DMS53 (cell line): ENCODE data around the gene VWA8.

Experiments used
- DNase-seq: peaks from one replicate; lab custom pipeline; 2025; lab: John Stamatoyannopoulos, UW

Gene VWA8

GRCh38 chr13:41802684-41803444 lies 158.0 kb downstream of the VWA8 start:
- DNase-seq: no peak

- DNase-seq: no peak
Measured at GRCh38 chr13:41802043-41802683, 158.7 kb downstream of the VWA8 start.

- DNase-seq: no peak
Measured at GRCh38 chr13:41791056-41791455, 169.9 kb downstream of the VWA8 start.

GRCh38 chr13:41788552-41788951 lies 172.4 kb downstream of the VWA8 start:
- DNase-seq: no peak

GRCh38 chr13:41785402-41786172 lies 175.3 kb downstream of the VWA8 start:
- no peak for DNase-seq

- DNase-seq: no peak
Measured at GRCh38 chr13:41782086-41782485, 178.8 kb downstream of the VWA8 start.

GRCh38 chr13:41780715-41781706 lies 179.9 kb downstream of the VWA8 start:
- DNase-seq: no peak

- DNase-seq: no peak
Measured at GRCh38 chr13:41775251-41775650, 185.7 kb downstream of the VWA8 start.

GRCh38 chr13:41774605-41775218 lies 186.2 kb downstream of the VWA8 start:
- no peak for DNase-seq

GRCh38 chr13:41767801-41768200 lies 193.1 kb downstream of the VWA8 start:
- DNase-seq: no peak

- no peak for DNase-seq
Measured at GRCh38 chr13:41766439-41766838, 194.5 kb downstream of the VWA8 start.

GRCh38 chr13:41765813-41766212 lies 195.1 kb downstream of the VWA8 start:
- DNase-seq: no peak

GRCh38 chr13:41765020-41765419 lies 195.9 kb downstream of the VWA8 start:
- no peak for DNase-seq

- no peak for DNase-seq
Measured at GRCh38 chr13:41764558-41764957, 196.4 kb downstream of the VWA8 start.

GRCh38 chr13:41763782-41764181 lies 197.1 kb downstream of the VWA8 start:
- no peak for DNase-seq

- DNase-seq: no peak
Measured at GRCh38 chr13:41762796-41763195, 198.1 kb downstream of the VWA8 start.

GRCh38 chr13:41756198-41756880 lies 204.6 kb downstream of the VWA8 start:
- DNase-seq: no peak

- DNase-seq: no peak
Measured at GRCh38 chr13:41751734-41752445, 209.0 kb downstream of the VWA8 start.

- DNase-seq: no peak
Measured at GRCh38 chr13:41751277-41751676, 209.6 kb downstream of the VWA8 start.

GRCh38 chr13:41746259-41746658 lies 214.7 kb downstream of the VWA8 start:
- no peak for DNase-seq
